Activated CD8-positive, alpha-beta memory T cell treated with anti-CD3 and anti-CD28 coated beads, Interleukin-2, amount 50 U/mL, for 24 hours (primary cell): ENCODE measurements around the gene C1QTNF9B.

ENCODE experiments used
- DNase-seq: peaks from one replicate; pipeline ENCODE4 v3.0.0-alpha.2; 2020; ENCODE audit errors: extremely low read depth

C1QTNF9B gene

GRCh38 chr13:23859455-23859854 lies 37.8 kb downstream of the C1QTNF9B start:
- DNase-seq = no peak

GRCh38 chr13:23858546-23858945 lies 38.8 kb downstream of the C1QTNF9B start:
- DNase-seq = no peak

GRCh38 chr13:23856008-23856750 lies 41.1 kb downstream of the C1QTNF9B start:
- no peak for DNase-seq

GRCh38 chr13:23855360-23855759 lies 41.9 kb downstream of the C1QTNF9B start:
- DNase-seq = no peak

GRCh38 chr13:23852351-23852750 lies 45.0 kb downstream of the C1QTNF9B start:
- DNase-seq = no peak

GRCh38 chr13:23851106-23851505 lies 46.2 kb downstream of the C1QTNF9B start:
- DNase-seq = no peak

GRCh38 chr13:23850134-23850533 lies 47.2 kb downstream of the C1QTNF9B start:
- no peak for DNase-seq

GRCh38 chr13:23849670-23850069 lies 47.6 kb downstream of the C1QTNF9B start:
- DNase-seq = no peak

- DNase-seq = no peak
Measured at GRCh38 chr13:23848646-23849141, 48.6 kb downstream of the C1QTNF9B start.

- DNase-seq = no peak
Measured at GRCh38 chr13:23848019-23848418, 49.3 kb downstream of the C1QTNF9B start.

GRCh38 chr13:23847497-23847896 lies 49.8 kb downstream of the C1QTNF9B start:
- DNase-seq = no peak

GRCh38 chr13:23845105-23845725 lies 52.1 kb downstream of the C1QTNF9B start:
- no peak for DNase-seq

GRCh38 chr13:23844132-23844531 lies 53.2 kb downstream of the C1QTNF9B start:
- DNase-seq = no peak

GRCh38 chr13:23843436-23843835 lies 53.9 kb downstream of the C1QTNF9B start:
- DNase-seq = no peak

GRCh38 chr13:23842406-23842805 lies 54.9 kb downstream of the C1QTNF9B start:
- DNase-seq = no peak
